Measurements from ENCODE around the gene NT5DC4.

NT5DC4 gene

GRCh38 chr2:112783187-112783714 is 62.4 kb downstream of the NT5DC4 start:
- TF ChIP-seq BACH2 (CRISPR knock-in tag; IDR thresholded peaks at IDR 0.05; ENCODE audit: borderline replicate concordance) (no peak), PPARA (CRISPR knock-in tag; IDR thresholded peaks at IDR 0.05; ENCODE audit: borderline replicate concordance) (no peak)
- no peak for ATAC-seq

- ATAC-seq = peak; percentile 68
- TF ChIP-seq ZNF8 (CRISPR knock-in tag; IDR thresholded peaks at IDR 0.05) = no peak
- no peak for TF ChIP-seq POU6F1 (CRISPR knock-in tag; IDR thresholded peaks at IDR 0.05; ENCODE audit: borderline replicate concordance, low read depth)
- TF ChIP-seq PATZ1 (CRISPR knock-in tag; IDR thresholded peaks at IDR 0.05; ENCODE audit: borderline replicate concordance) = no peak
- no peak for TF ChIP-seq RARB (CRISPR knock-in tag; IDR thresholded peaks at IDR 0.05)
- no peak for TF ChIP-seq TOX (CRISPR knock-in tag; IDR thresholded peaks at IDR 0.05; ENCODE audit: borderline replicate concordance)
- TF ChIP-seq ZFP30 (CRISPR knock-in tag; IDR thresholded peaks at IDR 0.05) = no peak
- no peak for TF ChIP-seq ARNTL (CRISPR knock-in tag; IDR thresholded peaks at IDR 0.05; ENCODE audit: borderline replicate concordance, low read depth)
- TF ChIP-seq ZC3H10 (CRISPR knock-in tag; IDR thresholded peaks at IDR 0.05) = no peak
- no peak for TF ChIP-seq CSDC2 (CRISPR knock-in tag; IDR thresholded peaks at IDR 0.05)
- no peak for TF ChIP-seq CREB5 (CRISPR knock-in tag; IDR thresholded peaks at IDR 0.05; ENCODE audit: low read depth)
- no peak for TF ChIP-seq OSR1 (CRISPR knock-in tag; IDR thresholded peaks at IDR 0.05)
- TF ChIP-seq PPARA (CRISPR knock-in tag; IDR thresholded peaks at IDR 0.05; ENCODE audit: borderline replicate concordance) = no peak
- no peak for TF ChIP-seq ZFP3 (CRISPR knock-in tag; IDR thresholded peaks at IDR 0.05)
- TF ChIP-seq SNAI2 (CRISPR knock-in tag; IDR thresholded peaks at IDR 0.05) = no peak
- no peak for TF ChIP-seq ZNF565 (CRISPR knock-in tag; conservative IDR thresholded peaks at IDR 0.05; ENCODE audit: low read depth)
- no peak for TF ChIP-seq BACH2 (CRISPR knock-in tag; IDR thresholded peaks at IDR 0.05; ENCODE audit: borderline replicate concordance)
- no peak for TF ChIP-seq TSHZ2 (CRISPR knock-in tag; IDR thresholded peaks at IDR 0.05)
Measured at GRCh38 chr2:112784199-112785189, 63.7 kb downstream of the NT5DC4 start, which contains the start of gene IL1A. Gene IL1A, minus strand, starts transcription at chr2:112784493. Its CDS starts 723 bp downstream, at chr2:112783770.

GRCh38 chr2:112787294-112787693 is 66.5 kb downstream of the NT5DC4 start:
- no peak for ATAC-seq
- TF ChIP-seq ZNF8 (CRISPR knock-in tag; IDR thresholded peaks at IDR 0.05) (no peak), CSDC2 (CRISPR knock-in tag; IDR thresholded peaks at IDR 0.05) (no peak), ZFP30 (CRISPR knock-in tag; IDR thresholded peaks at IDR 0.05) (no peak), ESRRG (CRISPR knock-in tag; IDR thresholded peaks at IDR 0.05) (no peak), ZC3H10 (CRISPR knock-in tag; IDR thresholded peaks at IDR 0.05) (no peak), CSRNP3 (CRISPR knock-in tag; IDR thresholded peaks at IDR 0.05) (no peak), SNAI2 (CRISPR knock-in tag; IDR thresholded peaks at IDR 0.05) (no peak), ZNF70 (CRISPR knock-in tag; IDR thresholded peaks at IDR 0.05) (no peak), BACH2 (CRISPR knock-in tag; IDR thresholded peaks at IDR 0.05; ENCODE audit: borderline replicate concordance) (no peak), GLIS3 (CRISPR knock-in tag; IDR thresholded peaks at IDR 0.05) (no peak), ISL1 (CRISPR knock-in tag; IDR thresholded peaks at IDR 0.05) (no peak), ZFP3 (CRISPR knock-in tag; IDR thresholded peaks at IDR 0.05) (no peak), PATZ1 (CRISPR knock-in tag; IDR thresholded peaks at IDR 0.05; ENCODE audit: borderline replicate concordance) (no peak), ARNTL (CRISPR knock-in tag; IDR thresholded peaks at IDR 0.05; ENCODE audit: borderline replicate concordance, low read depth) (no peak), PPARA (CRISPR knock-in tag; IDR thresholded peaks at IDR 0.05; ENCODE audit: borderline replicate concordance) (no peak), CREB5 (CRISPR knock-in tag; IDR thresholded peaks at IDR 0.05; ENCODE audit: low read depth) (no peak), OSR1 (CRISPR knock-in tag; IDR thresholded peaks at IDR 0.05) (no peak)

Measured in SK-N-SH treated with all-trans-retinoic acid at 6 μM for 48 hours (cell line).